OCI-M1 (cell line): Measurements from ENCODE around the gene RNF10.
"Not testable (repeated sequence)": the region's sequence is repeated elsewhere in the genome, so short reads cannot be mapped to it uniquely, and the experiment has no call there.

Experiments used
- DNase-seq: peaks from one replicate; lab custom pipeline; 2025; lab: John Stamatoyannopoulos, UW

Gene RNF10

DNA sequence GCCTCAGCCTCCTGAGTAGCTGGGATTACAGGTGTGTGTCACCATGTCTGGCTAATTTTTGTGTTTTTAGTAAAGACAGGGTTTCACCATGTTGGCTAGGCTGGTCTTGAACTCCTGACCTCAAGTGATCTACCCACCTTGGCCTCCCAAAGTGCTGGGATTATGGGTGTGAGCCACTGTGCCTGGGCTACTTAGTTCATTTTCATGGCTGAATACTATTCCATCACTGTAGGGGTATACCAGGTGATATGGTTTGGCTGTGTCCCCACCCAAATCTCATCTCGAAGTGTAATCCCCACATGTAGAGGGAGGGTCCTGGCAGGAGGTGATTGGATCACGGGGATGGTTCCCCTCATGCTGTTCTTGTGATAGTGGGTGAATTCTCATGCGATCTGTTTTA, 83.0 kb downstream of the RNF10 start:
- not testable (repeated sequence) for DNase-seq

- not testable (repeated sequence) for DNase-seq
These were observed 83.6 kb downstream of the RNF10 start for GRCh38 chr12:120617767-120618166.

DNA sequence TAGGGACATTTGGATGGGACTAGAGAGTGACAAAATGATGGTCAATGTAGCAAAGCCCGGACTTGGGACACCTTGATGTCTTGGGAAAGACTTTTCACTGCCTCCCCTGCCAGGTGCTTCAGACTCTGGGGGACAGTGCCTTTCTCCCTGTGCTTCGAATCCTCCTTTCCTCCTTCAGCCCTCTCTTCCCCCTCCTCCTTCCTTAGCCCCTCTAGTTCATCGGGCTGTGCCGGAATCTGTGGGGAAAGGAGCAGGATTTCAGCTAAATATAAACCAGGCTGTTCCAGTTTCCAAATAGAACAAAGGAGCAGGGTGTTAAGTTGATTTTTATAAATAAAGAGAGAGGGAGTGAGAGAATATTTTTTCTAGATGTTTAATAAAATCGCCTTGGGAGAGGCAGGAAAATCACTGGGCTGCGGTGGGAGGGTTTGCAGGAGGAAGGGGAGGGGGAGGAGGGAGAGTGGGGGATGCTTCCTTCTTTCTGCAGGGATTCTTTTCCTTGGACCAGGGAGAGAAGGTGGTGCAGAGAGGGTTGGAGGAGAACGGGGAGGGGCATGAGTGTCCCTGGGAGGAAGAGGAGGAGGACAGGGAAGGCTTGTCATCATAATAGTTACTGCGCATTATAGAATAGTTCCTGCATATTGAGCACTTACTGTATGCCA, 84.9 kb downstream of the RNF10 start:
- no peak for DNase-seq

- no peak for DNase-seq
These were observed 86.5 kb downstream of the RNF10 start for GRCh38 chr12:120620624-120621023.

GRCh38 chr12:120625557-120626419, 91.6 kb downstream of the RNF10 start:
- no peak for DNase-seq
